Measurements from ENCODE around the gene NR2E3.

Gene NR2E3

DNA sequence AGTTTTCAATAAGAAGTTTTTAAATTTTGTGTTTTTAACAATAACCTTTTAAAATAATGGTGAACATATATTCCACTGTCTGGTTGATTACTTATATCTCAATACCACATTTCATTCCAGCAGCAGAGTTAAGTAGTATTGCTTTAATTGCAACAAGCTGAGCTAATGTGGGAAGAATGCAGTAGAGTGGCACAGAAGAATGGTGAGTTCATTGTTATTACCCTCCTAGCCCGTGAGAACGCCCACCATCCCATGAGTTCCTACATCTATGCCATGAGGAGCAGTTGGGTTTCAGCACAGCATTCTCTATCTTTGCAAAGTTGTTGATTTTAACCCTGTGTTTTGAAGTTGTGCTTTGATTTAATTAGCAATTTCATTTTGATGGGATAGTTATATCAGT is 17.8 kb upstream of the NR2E3 start:
- FAIRE-seq: no peak

DNA sequence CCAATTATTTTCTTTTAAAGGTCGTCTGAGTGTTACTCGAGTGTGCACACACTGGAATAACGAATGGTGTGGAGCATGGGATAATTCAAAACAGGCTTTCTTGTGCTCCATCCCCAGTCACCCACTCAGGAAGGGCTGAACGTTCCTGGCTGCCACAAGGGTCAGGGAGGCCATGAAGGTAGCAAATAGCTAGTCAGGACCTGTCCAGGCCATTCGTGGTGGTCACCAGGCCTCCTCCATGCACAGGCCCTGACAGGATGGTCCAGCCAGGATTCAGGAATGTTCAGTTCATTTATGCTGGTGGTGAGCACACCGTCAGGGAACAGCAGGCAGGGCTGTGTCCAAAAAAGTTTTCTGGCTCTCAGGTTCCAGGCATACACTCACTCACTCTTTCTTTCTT is 11.7 kb upstream of the NR2E3 start:
- FAIRE-seq: no peak

DNA sequence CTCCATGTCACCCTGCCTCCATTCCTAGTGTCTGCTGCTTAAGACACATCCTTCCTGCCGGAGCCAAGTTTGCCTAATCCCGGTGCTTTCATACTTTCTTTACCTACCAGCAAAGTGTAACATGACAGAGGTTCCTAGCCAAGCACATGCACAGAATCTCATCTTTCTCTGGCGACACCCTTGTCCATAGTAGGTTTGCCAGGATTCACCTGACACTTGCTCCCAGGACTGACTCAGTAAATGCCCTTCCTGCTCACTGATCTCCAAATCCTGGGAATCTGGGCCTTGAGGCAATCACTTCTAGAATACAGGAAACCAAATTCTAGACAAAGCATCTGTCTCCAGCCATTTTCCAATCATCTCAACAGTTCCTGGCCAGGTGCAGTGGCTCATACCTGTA is 10.2 kb upstream of the NR2E3 start:
- FAIRE-seq: no peak

DNA sequence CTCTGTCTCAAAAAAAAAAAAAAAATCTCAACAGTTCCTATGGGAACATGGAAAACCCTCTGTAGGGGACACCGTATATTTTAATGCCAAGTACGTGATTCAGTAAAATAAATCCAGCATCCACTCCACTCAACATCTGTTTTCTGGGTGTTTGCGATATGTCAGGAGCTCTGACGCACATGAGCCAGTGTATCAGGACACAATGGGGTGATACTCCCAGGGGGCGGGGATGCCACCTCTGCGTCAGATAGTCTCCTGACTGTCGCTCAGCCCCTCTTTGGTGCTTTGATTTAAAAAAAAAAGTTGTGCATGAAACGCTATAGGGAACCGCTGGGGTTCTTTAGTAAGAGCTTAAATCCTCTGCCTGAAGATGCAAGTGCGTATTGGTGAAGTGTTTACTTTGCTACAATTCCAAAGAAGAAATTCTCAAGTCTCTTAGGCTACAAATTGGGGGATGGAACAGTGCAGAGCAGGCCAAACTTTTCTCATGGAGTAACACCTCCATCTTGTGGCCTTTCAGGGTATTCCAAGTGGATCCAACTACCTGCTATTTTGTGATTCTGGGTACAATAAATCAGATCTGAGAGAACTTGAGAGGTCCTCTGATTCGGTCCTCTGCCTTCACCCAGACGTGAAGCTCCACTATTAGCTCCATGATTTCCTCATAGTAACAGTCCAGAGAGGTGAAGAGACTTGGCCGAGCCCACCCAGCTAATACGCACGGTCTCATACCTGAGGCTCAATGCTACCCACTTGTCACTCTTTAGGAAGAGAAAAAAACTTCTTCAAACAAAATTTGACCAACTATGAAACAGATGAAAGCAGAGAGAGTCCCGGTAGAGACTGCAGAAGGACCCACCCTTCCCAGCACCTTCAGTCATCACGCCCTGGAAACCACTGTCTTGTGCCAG is 9.3 kb upstream of the NR2E3 start:
- FAIRE-seq: peak; percentile 68

DNA sequence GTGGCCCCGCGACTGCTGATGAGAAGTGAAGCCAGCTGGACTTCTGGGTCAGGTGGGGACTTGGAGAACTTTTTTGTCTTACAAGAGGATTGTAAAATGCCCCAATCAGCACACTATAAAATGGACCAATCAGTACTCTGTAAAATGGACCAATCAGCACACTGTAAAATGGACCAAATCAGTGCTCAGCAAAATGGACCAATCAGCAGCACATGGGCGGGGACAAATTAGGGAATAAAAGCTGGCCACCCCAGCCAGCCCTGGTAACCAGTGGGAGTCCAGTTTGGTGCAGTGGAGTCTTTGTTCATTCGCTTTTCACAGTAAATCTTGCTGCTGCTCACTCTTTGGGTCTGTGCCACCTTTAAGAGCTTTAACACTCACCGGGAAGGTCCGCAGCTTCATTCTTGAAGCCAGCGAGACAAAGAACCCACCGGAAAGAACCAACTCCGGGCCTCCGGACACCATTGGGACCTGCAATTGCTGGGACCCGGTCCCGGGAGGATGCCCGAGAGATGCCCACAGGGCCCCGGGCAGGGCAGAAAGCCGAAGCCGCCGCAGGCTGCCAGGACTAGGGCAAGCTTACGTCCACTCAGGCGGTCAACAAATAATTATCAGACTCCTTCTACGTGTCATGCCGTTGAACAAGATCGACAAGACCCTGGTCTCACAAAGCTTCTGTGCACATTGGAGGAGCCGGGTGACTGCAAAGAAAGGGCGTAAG is 8.3 kb upstream of the NR2E3 start:
- FAIRE-seq: no peak

DNA sequence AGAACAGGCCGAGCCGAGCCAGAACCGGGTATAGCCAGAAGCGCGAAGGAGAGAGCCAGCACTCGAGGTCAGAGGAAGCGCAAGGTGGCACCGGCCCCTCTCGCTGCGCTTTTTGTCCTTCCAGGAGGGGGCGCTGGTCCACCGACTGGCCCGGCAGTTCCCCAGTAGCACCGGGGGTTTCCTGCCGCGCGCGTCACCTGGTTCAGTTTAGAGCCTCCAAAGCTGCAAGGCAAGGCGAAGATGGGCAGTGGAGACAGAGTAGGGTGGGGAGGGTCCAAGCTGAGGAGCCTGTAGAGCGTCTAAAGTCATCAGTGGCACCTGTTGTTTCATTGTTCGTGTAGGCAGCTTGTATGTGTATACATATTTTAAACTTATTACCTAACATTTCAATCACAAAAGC is 7.6 kb upstream of the NR2E3 start:
- no peak for FAIRE-seq

DNA sequence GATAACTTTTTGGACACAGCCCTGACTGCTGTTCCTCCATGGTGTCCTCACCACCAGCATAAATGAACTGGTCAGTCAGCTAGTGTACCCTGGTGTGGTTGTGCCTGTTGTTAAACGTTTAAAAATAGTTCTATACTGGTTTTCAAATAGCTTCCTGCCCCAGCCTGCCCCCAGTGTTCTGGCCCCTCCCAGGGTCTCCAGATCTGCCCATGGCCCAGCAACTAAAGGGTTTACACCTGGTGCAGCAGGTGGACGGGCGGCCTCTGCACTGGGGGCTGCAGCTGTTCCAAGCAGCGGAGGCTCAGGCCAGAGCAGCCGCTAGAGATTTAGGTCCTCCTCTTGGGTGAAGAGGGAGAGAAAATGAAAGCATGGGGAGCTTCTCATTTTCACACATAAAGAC is 6.1 kb upstream of the NR2E3 start:
- no peak for FAIRE-seq

DNA sequence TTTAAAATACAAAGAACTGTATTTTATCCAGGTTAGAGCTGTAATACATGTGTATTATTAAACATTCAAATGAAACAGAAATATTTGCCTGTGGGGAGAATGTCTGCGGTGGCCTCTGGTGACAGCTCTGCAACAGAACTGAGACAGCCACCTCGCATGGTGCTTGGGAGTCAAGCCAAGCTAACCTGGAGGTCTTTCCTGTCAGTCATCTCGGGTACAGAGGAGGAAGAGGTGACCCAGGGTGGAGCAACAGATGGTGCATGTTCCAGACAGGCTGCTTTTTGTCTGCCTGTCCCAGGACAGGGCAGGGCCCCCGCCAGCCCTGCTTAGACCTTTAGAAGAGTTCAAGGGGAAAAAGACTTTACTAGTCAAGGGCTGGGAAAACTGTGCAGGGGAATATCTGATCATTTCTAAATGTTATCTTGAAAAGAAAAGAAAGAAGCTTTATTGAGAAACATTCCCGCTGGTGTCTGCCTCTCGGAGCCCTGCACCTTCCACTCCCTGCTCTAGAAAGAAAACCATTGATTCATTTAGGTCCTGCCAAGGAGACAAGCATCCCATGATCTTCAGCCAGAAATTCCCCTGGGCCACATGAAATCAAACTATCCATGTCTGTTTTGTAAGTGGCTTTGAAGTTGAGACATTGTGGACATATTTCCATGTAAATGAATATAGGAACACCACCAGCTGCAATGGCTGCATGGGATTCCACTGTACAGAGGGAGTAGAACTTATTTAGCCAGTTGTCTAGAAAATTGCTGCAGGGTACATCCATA is 5.5 kb upstream of the NR2E3 start:
- no peak for FAIRE-seq

DNA sequence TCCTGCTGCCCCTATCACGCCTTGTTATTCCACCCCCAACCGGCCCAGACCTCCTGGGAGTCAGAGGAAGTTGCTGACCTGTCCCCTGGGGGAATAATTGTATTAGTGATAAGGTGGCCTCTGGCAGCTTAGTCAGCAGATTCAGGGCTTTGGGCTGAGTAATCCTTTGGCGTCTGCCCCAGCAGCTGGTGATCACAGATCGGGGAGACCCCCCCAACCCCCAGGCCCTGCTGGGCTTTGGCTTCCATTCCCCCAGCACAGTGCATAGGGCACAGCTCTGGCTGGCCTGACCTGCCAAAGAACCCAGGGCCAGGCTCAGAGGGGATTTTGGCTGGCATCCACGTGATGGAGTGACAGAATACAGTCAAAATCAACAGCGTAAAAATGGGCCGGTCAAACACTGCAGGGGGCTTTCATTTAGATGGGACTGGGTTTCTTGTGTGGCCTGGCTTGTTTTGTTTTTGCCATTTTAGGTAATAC is 3.9 kb upstream of the NR2E3 start:
- no peak for FAIRE-seq

DNA sequence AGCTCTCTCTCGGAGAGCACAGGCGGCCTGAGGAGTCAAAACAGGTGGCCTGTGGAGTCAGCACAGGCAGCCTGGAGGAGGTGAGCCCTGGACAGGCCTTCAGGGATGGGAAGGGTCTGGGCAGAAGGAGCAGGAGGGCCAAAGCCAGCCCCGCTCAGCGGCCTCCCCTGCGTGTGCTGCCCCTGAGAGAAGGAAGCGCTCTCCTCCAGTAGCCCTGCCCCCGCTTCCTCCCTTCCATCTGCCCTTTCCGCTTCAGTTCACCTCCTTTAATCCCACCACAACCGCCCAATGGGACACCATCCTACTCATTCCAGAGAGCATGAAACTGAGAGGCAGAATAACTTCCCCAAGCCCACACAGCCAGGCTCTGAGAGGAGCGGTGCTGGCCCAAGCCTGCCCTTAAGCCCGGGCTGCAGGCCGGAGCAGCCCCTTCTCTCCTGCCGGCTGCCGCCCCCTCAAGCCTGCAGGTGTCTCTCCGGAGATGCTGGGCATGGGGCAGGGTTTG is 3.2 kb upstream of the NR2E3 start:
- no peak for FAIRE-seq

DNA sequence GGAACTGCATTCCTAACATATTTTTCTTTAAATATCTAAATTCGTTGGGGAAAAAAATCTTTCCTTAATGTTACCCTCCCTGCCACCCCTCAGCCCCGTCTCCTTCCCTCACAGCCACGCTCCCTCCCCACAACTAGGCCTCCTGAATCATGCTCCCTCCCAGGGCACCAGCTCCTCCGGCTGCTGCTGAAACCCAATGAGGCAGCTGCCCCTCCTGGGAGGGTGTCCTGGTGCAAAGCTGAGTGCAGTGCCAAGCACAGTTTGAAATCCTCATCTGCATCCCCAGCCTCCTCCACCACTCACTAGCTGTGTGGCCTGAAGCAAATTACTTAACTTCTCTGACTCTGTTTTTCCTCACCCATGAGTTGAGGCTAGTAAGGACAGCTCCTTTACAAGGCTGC is 2.7 kb upstream of the NR2E3 start:
- FAIRE-seq: no peak

DNA sequence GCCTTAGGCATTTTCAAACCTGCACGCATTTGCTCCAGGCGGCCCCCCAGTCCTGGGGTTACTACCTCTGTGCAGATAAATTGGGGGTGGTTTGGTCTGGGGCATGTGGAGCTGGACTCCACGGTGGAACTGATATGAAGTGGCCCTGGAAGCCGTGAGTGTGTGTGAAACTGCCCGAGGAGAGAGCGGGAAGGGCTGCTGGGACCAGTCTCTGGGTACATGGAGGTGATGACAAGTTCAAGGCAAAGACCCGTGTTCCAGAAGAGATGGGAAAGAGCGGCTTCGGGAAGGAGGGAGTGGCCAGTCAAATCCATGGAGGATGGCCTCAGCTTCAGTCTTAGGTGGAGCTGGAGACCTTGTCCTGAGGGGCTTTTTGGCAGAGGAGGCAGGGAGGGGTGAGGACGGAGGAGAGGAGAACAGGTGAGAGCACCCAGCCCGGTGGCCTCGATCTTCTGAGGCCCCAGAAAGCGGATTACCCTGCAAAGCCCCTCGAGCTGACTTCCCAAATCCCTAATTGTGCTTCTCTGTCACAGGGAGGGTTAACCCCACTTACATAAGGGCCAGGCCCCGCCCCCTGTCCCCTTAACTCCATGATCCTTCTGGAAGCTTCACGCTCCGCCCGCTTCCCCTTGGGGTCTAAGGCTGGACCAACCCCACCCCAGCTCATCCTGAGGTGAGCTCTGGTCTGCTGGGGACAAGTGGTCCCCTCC is 1.9 kb upstream of the NR2E3 start:
- no peak for FAIRE-seq

DNA sequence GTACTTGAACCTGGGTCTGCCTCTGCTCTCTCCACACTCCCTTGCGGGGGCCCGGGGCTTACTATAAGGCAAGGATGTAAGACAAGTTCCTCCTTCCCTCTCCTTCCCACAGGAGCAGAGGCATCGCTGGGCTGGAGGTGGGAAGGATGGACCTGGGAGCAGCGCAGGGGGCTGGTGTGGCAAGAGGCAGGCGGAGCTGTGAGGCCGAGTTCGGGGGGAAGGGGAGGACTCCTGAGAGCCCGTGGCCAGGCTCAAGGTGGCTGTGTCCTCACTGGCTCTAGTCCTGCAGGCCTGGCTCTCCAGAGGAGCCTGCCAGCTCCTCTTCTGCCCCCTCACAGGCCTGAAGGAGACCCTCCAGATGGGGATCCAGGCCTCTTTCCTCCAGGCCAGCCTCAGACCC is 1.0 kb upstream of the NR2E3 start:
- FAIRE-seq: no peak

DNA sequence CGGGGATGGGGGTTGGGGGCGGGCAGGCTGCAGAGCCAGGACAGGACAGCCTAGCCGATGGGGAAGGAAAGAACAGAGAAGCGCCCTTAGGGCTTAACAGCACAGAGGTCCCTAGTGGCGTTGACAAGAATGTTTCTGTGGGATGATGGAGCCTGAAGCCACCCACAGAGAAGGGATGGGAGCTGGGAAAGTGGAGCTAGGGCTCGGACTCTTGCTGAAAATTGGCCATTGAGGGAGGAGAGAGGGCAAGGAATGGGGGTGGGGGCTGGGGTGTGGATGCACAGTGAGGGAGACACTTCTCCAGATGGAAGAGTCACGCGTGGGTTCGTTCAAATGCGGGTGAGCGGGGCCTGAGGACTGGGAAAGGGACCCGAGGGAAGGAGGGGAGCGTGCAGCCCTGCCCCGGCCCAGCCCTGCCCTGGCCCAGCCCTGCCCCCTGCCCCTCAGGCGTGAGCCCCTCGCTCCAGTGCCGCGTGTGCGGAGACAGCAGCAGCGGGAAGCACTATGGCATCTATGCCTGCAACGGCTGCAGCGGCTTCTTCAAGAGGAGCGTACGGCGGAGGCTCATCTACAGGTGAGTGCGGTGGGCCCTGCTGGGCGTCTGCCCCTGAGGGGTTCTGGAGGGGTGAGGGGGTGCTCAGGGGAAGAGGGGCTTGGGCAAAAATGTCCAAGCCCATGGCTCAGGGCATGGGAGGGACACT is 832 bp downstream of the NR2E3 start:
- no peak for FAIRE-seq

DNA sequence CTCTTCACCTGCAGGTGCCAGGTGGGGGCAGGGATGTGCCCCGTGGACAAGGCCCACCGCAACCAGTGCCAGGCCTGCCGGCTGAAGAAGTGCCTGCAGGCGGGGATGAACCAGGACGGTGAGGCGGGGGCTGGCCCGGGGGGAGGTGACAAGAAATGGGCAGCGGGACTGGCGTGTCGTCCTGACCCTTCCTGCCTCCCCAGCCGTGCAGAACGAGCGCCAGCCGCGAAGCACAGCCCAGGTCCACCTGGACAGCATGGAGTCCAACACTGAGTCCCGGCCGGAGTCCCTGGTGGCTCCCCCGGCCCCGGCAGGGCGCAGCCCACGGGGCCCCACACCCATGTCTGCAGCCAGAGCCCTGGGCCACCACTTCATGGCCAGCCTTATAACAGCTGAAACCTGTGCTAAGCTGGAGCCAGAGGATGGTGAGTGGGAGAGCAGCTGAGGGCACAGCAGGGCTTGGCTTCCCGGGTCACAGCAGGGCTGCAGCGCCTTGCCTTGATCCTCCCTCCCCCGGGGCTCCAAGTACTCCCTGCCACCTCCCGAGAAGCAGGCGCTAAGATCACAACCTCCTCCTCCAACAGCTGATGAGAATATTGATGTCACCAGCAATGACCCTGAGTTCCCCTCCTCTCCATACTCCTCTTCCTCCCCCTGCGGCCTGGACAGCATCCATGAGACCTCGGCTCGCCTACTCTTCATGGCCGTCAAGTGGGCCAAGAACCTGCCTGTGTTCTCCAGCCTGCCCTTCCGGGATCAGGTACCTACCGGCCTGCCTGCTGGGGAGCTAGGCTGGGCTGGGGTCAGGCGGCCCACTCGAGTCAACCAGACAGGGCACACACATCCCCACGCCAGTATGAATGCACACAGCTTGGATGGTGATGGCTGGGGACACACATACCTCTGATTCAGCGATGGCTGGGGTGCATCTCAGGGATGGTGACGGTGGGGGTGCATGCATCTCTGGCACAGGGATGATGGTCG is 1.7 kb downstream of the NR2E3 start:
- no peak for FAIRE-seq

DNA sequence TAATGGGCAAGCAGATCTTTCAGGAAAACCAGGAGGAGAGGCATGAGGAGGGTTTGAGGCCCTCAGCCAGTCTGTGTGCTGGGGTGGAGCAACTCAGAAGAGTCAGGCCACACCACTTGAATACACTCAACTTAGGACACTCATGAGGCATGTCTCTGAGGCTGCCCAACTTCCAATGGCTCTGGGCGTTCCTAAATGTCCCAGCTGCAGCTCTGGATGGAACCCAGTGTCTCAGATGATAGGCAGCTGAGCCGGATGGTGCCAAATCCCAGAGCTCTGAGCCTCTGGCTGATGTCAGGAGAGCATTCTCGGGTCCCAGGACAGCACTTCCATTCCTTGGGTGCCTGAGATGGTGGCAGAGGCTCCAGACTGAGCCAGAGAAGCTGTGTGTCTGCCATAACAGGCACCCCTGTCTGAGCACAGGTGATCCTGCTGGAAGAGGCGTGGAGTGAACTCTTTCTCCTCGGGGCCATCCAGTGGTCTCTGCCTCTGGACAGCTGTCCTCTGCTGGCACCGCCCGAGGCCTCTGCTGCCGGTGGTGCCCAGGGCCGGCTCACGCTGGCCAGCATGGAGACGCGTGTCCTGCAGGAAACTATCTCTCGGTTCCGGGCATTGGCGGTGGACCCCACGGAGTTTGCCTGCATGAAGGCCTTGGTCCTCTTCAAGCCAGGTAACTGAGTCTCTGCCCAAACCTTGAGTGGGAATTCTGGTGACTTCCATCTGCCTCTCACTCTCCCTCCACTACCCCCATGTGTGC is 2.8 kb downstream of the NR2E3 start:
- no peak for FAIRE-seq

DNA sequence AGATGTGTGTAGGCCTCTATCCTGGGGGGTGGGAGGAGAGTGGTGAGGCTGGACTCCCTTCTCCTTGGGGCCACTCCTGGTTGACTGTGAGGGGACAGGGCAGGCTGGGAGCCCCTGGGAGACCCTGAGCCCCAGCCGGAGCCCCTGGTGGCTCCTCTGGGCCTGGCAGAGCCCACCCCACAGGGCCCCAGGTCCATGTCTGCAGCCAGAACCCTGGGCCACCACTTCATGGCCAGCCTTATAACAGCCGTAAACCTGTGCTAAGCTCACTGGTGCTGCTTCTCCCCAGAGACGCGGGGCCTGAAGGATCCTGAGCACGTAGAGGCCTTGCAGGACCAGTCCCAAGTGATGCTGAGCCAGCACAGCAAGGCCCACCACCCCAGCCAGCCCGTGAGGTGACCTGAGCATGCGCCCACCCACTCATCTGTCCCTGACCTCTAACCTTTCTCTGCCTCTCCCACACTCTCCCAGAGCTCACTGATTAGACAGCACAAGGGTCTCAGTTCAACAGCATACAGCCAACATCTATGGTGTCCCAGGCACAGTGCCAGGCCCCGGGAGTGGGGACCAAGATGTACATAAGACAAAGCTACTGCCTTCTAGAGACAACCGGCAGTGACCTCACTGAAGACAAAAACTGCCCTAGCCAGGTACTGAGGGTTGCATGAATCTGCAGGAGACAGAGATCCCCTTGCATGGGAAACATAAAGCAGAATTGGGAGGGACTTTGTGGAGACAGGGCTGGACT is 3.5 kb downstream of the NR2E3 start:
- FAIRE-seq: no peak

DNA sequence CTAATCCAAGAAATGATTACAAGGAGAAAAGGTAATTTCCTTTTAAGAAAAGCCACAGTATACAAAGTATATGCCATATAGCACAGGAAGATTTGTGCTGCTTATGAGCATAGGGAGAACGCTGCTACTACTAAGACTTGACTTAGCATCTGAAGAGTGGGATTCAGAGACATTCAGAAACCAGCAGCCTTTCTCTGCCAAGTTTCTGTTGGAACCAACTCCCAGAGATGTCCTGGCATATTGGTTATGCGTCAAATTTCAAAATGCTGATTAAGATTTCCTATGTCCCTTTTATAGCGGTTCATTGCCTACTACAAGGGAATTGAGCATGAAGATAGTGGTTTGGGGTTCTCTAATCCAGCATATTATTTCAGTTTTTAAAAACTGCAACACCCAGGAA is 4.9 kb downstream of the NR2E3 start:
- FAIRE-seq: no peak

DNA sequence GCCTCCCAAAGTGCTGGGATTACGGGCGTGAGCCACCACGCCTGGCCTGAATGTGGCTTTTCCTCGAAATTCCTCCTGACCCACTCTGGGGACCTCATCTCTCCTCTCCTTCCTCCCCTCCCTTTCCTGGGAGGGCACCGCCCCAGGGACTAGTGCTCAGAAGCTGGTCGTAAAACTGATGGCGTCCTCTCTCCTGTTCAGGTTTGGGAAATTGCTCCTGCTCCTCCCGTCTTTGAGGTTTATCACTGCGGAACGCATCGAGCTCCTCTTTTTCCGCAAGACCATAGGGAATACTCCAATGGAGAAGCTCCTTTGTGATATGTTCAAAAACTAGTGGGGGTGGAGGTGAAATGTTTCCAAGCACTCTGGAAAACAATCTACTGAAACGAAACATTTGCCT is 7.0 kb downstream of the NR2E3 start:
- FAIRE-seq: no peak

Measured in G401.6 (cell line).